ENCODE results near the gene PITRM1.
"Not testable (repeated sequence)": the region's sequence is repeated elsewhere in the genome, so short reads cannot be mapped to it uniquely, and the experiment has no call there.

Gene PITRM1, protein sequence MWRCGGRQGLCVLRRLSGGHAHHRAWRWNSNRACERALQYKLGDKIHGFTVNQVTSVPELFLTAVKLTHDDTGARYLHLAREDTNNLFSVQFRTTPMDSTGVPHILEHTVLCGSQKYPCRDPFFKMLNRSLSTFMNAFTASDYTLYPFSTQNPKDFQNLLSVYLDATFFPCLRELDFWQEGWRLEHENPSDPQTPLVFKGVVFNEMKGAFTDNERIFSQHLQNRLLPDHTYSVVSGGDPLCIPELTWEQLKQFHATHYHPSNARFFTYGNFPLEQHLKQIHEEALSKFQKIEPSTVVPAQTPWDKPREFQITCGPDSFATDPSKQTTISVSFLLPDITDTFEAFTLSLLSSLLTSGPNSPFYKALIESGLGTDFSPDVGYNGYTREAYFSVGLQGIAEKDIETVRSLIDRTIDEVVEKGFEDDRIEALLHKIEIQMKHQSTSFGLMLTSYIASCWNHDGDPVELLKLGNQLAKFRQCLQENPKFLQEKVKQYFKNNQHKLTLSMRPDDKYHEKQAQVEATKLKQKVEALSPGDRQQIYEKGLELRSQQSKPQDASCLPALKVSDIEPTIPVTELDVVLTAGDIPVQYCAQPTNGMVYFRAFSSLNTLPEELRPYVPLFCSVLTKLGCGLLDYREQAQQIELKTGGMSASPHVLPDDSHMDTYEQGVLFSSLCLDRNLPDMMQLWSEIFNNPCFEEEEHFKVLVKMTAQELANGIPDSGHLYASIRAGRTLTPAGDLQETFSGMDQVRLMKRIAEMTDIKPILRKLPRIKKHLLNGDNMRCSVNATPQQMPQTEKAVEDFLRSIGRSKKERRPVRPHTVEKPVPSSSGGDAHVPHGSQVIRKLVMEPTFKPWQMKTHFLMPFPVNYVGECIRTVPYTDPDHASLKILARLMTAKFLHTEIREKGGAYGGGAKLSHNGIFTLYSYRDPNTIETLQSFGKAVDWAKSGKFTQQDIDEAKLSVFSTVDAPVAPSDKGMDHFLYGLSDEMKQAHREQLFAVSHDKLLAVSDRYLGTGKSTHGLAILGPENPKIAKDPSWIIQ

DNA sequence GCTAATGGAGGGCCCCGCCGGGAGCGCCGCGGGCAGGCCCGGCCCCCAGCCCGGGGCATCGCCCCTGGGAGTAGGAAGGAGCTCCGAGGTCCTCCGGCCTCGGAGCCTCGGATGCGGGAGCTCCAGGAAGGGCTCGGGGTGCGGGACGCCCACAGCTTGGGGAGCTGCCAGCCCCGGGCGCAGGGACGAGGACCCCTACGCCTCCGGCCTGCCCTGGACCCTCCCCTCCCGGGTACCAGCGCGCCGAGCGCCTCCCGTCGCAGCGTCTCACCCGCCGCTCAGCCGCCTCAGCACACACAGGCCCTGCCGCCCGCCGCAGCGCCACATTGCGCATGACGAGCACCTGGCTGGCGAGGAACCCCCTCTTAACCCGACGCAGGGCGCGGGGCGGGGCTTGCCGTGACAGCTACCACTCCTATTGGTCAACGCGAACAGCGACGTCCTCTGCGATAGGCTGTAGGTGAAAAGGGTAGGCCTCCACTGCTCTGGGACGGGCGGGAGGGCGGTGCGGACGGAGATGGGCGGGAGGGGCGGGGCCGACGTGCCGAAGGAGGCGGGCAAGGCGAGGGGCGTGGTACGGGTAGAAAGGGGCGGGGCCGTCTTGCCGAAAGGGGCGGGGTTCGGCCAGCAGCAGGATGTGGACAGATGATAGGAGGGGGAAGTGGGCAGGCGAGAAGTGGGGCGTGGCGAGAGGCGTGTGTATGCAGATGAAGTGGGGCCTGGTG lies at the start of gene PITRM1:
Gene PITRM1, minus strand, starts transcription at position 337 of the 725 bp plus-strand sequence. Its CDS starts 10 bp downstream, at position 327.
- FAIRE-seq, result no peak

DNA sequence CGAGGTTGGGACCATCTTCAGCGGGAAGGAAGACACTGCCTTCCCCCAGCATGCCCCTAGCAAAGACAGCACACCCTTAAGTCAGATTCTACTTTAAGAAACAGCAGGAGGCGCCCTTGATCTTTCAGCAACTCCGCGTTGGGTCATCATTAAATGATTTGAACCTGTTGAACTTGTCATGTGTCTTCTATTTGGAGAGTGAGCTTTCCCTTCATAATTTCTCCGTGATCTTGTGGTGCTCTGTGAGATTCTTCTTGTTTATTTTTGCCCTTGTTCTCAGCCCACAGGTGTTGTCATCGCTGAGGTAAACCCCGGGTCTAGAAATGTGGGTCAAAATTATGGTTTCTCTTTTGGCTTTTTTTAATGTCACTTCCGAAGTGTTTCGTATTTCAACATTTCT lies 49.5 kb upstream of the PITRM1 start:
- FAIRE-seq, result no peak

DNA sequence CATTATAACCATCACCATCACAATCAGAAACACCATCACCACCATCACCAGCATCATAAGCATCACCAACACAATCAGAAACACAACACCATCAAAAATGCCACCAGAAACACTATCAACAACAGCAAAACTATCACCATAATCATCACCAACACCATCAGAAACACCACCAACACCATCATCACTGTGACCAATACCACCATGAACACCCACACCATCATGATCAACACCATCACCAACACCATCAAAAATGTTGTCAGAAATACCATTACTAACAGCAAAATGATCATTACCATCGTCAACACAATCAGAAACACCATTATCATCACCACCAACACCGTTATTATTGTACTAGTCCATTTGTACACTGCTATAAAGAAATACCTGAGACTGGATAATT lies 49.0 kb upstream of the PITRM1 start:
- not testable (repeated sequence) for FAIRE-seq

DNA sequence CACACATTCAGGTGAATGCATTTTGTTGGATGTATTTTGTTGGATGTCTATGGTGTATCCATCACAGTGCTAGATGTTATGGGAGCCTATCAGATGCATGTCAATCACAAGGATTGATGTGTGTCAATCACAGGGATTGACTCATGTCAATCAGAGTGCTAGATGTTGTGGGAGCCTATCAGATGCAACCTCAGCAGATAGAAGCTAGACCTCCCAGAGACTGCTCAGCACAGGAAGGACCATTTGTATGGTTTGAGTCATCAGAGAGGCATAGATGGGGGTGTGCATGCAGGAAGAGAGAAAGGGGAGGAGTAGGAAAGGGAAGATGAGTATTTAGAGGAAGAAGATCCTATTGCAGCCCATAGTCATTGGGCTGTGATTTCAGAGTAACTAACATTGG lies 48.3 kb upstream of the PITRM1 start:
- no peak for FAIRE-seq

DNA sequence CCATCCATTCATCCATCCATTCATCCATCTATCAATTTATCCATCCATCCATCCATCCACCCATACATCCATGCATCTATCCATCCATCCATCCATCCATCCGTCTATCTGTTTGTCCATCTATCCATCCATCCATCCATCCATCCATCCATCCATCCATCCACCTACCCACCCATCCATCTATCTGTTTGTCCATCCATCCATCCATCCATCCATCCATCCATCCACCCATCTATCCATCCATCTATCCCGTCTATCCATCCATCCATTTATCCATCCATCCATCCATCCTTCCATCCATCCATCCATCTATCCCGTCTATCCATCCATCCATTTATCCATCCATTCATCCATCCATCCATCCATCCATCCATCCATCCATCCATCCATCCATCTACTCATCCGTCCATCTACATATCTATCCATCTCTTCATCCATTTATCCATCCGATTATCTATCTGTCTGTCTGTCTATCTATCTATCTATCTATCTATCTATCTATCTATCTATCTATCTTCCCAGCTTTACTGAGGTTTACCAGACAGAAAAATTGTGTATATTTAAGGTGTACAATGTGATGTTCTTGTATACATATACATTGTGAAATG lies 46.5 kb upstream of the PITRM1 start:
- not testable (repeated sequence) for FAIRE-seq

DNA sequence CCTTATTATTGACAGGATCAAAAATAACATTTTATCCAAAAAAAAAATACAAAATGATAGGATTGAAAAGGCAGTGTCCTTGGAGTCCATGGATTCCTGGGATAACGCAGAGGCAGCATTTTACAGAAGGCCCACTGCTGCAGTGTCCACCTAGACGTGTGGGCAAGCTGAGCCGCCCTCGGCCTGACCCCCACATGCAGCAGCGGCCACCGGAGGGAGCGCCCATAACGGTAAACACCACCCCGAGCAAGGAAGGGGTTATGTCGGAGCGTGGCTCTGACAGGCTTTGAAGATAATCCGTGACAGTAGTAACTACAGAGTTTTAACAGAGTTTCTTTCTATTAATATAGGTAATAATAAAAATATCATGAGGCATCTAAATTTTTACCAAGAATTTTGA lies 45.3 kb upstream of the PITRM1 start:
- no peak for FAIRE-seq

DNA sequence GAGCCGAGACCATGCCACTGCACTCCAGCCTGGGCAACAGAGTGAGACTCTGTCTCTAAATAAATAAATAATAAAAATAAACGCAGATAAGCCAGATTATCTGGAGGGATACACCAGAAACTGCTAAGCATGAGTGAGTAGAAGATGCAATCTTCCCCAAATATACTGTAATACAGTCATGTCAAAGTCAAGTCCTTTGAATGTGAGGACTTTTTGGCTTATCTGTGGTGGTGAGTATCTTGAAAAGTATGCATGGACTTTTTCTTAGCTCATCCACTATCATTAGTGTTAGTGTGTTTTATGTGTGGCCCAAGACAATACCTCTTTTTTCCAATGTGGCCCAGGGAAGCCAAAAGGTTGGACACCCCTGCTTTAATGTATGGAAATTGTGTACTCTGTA lies 44.7 kb upstream of the PITRM1 start:
- no peak for FAIRE-seq

DNA sequence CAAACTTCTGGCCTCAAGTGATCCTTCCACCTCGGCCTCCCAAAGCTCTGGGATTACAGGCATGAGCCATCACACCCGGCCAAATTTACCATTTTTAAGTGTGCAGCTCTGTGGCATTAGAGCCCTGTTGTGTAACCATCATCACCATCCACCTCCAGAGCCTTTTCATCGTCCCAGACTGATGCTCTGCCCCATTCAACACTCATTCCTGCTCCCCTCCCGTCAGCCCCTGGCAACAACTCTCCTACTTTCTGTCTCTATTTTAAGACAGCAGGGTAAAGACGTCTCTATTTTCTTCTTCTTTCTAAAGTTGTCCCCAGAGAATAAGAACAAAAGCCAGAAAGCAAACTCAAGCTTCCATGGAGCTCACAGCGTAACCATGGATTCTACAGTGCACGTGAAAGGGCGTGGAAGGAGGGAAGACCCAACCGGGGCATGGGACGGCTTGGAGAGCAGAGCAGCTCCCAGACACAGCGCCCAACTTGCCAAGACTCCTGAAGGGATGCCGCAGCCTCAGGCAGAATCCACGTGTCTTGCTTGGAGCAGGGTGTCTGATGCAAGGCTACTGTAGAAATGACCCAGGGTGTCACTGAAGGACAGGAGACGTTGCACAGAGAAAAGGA lies 42.7 kb upstream of the PITRM1 start:
- no peak for FAIRE-seq

DNA sequence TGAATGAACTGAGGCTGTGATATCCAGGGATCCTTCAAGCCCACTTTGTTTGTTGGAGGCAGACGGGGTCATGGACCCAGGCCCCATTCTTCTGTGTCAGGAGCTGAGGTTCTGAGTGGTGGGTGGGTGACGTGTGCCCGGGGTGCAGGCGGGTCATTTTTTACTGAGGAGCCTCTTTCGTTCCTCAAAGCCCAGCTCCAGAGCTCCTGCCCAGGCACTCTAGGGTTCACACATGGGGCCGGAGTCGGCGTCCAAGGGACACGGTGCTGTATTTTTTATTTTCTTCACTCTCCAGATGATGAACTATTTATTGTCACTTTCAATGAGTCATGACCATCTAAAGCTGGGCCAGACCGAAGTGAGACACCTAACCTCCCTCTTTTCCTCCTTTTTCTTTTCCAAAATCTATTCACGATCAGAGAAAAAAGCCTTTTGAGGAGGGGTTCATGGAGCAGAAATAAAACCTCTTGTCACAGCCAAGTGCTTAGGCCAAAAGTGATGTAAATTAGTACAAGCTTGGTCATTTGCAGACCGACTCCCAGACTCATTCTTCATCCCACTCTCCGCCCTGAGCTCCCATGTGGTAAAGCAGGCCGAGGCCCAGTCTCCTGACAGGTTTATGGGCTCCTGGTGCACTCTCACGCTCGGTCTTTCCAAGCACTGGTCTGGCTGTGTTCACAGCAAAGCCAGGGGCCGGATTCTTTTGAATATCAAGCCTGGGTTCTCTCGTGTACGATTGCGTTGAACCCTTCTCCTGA lies 41.4 kb upstream of the PITRM1 start:
- FAIRE-seq, result no peak

DNA sequence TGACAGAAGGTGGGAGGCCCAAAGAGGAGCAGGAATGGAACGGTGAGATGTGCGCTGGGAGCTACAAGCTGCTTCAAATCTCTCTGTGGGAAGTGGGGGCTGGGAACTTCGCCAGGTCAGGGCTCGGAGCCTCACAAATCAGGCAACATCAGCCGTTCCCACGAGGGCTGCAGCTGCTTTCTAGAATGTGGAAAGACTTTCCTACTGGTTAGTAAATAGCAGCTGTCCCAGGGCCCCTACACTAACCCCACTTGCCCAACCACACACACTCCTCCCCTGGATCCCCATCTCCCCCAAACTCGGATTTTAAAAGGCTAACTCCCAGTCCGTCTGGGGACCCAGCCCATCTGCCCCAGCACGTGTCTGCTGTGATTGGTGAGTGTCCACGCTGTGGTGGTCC lies 40.6 kb upstream of the PITRM1 start:
- no peak for FAIRE-seq

DNA sequence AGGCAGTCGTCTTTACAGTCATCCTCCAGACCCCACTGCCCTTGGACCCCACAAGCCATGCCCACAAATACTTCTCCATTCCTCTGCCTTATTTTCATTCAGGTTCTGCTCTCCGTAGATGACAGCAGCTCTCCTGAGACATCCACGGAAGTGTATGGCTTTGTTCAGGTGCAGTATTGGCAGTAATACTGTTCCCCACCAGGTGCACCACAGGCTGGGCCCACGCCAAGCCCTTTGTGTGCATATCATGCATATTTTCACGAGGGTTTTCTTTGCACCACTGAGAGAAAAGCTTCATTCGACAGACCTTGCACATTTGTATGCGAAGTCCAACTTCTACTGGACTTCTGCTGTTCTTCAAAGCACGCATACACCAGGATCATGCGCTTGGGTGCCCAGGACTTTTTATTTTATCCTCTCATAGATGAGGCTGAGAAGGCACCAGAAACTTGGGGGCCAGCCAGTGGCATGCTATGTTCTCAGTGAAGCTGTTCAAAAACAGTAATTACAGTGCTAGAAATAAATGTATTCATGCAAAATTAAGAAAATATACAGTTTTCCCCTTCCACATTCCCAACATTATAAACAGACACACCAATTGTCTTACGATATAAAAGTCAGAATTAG lies 37.8 kb upstream of the PITRM1 start:
- FAIRE-seq, result no peak

DNA sequence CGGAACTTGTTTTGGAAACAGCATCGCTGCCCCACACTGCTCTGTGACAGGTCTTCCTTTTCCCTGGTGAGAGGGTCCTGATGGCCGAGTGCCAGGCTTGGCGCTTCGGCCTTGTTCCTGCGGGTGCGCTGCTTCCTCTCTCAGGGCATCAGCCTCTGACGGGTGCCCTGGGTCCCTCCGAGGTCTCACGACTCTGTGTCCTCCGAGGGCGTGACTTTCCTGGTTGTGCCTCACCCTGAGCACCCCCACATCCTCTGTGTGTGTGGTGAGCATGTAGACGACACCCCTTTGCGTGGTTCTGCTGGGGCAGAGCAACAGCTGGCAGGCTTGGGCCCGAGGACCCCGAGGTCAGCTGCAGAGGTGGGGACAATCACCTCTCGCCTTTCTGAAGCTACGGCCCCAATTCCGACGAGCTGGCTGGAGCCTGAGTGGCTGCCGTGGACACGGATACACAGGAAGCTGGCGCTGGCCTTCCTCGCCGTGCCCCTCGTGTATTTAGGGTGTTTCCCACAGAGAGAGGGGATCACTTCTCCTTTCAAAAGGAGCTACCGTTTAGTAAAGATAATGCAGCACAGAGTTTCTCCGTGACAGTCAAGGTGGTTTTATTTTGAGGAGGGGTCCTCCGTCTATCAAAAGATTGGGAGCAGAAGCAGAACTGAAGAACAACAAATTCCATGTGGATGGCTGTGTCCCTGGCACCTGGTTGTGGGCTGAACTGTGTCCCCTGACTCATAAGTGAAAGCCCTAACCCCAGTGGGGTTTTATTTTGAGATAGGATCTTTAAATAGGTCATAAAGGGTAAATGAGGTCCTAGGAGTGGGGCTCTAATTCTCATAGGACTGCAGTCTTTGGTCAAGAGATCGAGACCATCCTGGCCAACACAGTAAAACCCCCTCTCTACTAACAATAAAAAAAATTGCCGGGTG lies 36.2 kb upstream of the PITRM1 start:
- FAIRE-seq, result no peak

DNA sequence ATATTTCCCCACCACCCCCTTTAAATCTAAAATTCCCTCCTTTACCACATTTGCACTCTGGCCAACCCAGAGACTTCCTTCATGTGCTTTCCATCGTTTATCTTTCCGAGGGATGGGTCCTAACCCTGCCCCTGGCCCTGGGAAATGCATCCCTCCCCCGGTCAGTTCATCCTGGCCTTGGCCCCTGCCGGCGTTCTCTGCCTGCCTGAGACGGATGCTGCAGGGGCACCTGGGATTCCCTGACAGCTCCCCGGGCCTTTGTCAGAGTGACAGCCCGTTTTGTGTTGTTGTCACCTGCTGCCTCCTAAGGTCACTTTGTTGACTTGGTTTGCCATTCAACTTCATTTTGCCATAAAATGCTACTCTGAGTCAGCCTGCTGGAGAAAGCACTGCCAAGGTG lies 34.8 kb upstream of the PITRM1 start:
- no peak for FAIRE-seq

DNA sequence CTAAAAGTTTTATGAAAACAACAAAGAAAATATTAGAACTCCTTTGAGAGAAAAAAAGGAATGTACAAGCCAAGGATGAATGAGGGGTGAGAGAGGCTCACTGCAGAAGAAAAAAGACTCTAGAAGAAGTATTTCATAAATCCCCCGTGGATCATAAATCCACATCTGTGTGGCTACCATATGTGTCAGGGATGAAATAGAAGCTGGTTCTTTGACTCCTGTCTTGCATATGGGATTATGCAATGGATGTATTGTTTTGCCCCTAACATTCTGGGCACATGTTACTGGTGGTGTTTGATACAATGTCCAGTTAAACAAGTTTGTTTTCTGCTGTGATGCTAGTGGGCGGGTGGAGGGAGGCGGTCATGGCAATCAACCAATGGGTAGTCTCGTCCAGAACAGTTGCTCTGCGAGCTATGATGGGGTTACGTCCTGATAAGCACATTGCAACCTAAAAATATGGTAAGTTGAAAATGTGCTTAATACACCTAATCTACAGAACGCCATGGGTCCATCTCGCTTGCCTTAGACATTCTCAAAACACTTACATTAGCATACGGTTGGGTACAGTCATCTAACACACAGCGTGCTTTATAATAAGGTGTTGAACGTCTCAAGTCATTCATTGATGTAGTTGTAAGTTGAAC lies 34.1 kb upstream of the PITRM1 start:
- no peak for FAIRE-seq

DNA sequence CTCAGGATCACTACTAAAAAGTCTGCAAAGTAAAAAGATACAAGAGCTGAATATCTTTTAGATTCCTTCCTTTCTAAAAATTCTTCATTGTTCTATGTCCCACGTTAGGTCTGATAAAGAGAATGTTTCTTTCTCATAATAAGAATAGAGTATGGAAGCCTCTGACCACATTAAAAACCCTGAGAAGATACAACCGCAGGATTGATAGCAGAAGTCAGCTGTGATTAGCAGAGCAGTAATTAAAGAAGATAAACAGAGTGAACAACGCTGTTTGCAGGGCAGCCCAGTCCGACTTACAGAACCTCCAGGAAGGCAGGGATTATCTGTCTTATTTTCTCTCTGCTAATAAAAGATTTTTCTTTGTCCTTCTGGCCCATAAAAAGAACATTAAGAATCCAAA lies 31.4 kb upstream of the PITRM1 start:
- no peak for FAIRE-seq

DNA sequence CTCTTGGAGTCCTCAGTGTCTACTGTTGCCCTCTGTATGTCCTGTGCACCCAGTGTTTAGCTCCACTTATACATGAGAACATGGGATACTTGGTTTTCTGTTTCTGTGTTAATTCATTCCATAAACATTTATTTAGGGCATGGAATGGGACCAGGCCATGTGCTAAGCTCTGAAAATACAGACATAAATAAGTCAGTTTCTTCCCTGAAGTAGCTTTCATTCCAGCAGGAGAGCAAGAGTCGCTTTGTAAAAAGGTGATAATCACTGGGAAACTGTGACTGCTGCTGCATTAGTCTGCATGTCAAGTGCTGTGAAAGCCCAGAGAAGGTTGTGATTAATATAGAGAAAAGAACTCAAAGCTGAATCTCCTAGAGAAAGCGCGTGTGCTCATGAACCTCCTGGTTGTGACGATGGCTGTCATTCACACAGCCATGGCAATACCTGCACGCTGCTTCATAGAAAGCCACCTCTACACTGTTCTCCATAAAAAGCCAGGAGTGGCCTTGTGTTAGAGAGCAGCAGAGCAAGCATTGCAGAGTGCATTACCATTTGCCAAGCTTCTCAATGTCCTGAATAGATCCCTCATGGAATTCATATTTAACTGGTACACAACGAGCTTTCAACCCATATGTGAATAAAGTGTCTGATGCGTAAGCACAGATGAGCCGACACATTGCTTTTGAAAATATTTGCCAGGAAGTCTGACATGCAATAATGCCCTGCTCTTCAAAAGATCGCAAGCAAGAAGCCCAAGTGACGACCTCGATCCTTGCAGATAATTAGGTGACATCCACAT lies 30.6 kb upstream of the PITRM1 start:
- no peak for FAIRE-seq

DNA sequence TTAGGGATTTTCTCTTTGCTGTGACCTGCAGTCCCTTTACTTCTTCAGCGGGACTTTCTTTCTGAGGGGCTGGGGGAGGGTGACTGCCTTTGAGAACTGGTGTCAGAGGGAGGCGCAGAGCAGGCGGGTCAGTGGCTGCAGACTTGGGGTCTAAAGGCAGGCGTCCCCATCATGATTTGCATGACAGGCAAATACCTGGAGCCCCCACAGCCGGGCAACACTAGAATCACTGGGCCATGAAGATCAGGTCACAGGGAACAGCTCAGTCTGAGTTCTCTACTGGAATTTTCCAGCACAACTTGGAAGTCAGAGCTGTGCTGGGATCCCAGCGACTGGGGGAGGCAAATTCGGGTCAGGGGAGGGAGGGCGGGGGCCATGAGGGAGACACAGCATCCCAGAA lies 29.2 kb upstream of the PITRM1 start:
- FAIRE-seq, result no peak

DNA sequence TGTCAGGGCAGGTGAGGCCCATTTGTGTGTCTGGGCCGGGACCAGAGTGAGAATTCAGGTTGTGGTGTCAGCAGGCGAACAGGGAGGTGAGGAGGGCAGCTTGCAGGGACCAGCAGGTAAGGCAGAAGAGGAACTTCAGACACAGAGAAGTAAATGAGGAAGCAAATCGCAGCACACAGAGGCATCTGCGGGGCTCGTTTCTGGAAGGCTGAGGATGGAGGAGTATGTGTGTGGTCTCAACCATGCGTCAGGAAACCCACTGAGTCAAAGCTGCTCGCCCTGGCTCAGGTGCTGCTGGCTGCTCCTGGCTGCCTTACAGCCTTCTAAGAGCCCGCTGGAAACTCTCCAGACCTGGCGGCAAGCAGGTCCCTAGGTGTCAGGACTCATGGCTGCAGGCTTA lies 26.9 kb upstream of the PITRM1 start:
- FAIRE-seq, result no peak
